RPMI7951 (cell line): ENCODE measurements around the gene SPDEF. TPM values are rescaled to one million over a fixed set of nuclear protein-coding genes. Genes with fewer than 3 reads are reported as not detected.

Experiments
- DNase-seq: peaks from one replicate; pipeline ENCODE4 v3.0.0-alpha.2; 2012; ENCODE audit warnings: low read depth
- total RNA-seq: library from RNA; depleted of rRNA; stranded (reverse); fragments of >200 nt; shearing (Covaris generic); gene quantifications from 2 replicates; pipeline ENCODE4 v1.2.3, GENCODE V29; 2014; rRNA removed

SPDEF gene
- 0.20 and 0.24 TPM in 2 replicates for total RNA-seq

DNA sequence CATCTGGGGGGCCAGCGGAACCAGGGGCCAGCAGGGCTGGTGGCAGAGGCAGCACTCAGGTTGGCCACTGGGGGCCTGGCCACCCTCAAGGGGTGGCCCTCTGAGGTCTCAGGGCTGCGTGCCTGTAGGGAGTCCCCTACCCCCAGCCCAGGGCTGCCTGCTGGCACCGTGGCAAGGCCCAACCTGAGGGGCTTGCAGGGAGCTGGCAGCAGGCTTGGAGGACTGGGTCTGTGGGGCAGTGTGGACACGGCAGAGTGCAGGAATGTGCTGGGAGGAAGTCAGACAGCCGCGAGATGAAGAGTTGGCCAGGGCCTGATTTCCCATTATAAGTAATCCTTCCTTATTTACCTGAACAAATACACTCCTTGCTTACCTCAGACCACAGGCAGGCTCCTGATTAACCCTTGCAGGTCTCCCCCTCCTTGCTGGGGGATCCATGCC is at the start of gene SPDEF:
SPDEF (minus strand) TSS at position 299 of the 441 bp plus-strand sequence. CDS start 11,874 bp downstream, outside the sequence.
- DNase-seq, result no peak

DNA sequence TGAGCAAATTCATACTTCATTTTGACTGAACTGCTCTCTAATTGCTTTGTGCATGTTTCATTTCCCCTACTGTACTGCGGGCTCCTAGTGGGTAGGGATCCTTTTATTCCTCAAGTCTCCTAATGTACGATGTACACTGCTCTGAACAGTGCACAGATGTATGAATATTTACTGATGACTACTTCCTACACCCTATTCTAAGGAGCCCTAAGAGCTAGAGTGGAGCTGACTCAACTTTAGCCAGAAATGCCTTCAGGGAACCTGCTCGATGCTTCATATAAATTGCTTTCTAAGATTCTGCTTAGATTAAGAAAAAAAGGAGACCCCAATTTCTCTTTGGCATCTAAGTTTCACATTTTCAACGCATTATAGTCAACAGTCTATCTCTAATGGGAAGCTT is 47.6 kb upstream of the SPDEF start:
- DNase-seq, result no peak

DNA sequence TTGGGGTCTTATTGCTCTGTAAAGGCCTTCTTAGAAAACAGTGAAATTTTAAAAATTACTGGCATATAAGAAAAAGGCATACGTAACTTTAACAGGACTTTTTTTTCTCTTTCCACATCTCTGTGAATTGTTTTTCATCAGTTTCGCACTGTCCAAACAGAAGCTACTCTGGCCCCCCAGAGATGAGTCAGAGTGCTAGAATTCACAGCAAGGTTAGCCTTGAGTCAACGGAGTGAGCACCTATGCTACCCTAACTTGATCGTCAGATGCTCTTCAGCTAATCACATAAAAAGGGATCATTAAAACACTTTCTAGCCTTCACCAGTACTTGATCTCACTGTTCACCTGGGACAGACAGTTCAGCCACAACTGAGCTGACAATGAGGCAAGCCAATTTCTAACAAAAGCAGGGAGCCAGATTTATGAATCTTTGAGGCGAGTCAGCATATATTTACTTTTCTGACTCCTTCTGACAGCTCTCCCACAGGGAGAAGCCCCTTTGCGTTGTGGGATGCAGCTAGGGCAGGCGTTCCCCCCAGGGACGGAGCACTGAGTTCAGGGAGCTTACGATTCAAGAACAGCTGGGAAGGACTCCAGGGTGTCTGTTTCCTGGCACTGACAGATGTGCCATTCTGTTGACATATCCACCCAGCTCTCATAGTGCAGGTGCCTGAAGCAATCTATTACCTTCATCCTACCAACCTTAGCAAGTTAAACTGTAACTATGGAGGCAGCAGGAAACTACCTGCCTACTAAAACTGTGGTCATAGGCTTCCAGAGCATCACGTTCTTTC is 46.4 kb upstream of the SPDEF start:
- no peak for DNase-seq

DNA sequence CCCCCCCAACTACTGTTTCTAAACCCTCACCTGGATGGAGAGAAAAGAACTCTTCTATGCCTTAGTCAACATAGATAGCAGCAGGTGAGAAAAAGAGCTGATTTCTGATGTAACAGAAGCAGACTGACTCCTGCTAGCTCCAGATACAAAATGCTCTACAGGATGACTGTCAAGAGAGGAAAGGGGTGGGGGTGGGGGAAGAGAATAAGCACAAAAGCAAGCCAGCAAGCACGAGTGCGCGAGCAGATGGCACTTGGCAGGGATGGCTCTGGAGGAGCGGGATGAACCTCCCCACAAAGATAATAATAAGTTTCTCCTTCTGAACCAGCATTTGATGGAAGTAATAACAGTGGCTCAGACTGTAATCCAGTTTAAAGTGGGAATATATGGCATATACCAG is 45.6 kb upstream of the SPDEF start:
- DNase-seq, result no peak

DNA sequence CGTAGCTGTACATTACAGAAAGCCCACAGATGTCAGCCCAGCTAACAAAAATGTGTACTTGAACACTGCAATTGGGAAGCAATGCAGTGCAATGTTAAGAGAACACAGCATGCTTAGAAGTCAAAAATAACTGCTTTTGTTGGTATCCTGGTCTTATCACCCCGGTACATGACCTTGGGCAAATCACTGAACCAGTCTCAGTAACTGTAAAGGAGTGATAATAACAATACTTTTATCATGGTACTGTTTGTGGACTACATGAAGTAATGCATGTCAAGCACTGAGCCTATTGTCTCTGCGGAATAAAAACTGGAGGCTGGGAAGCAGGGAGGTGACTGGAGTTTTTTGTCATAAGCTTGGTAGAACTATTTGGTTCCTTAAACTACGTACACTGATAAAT is 44.7 kb upstream of the SPDEF start:
- no peak for DNase-seq

DNA sequence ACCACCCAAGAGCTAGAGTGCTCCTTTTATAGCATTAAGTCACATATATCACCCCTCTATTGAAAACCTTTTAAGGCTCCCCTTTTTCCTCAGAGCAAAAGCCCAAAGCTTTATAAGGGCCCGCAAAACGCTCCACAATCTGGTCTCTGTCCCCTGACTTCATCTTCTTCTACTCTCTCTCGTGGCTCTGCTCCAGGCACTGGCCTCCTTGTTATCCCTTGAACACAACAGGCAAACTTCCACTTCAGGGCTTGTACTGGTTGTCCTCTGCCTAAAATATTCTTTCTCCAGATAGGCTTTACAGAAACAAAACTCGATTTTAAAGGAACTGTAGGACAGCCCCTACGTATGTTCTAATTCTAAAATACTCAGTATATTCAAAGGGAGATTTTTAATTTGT is 44.0 kb upstream of the SPDEF start:
- no peak for DNase-seq

DNA sequence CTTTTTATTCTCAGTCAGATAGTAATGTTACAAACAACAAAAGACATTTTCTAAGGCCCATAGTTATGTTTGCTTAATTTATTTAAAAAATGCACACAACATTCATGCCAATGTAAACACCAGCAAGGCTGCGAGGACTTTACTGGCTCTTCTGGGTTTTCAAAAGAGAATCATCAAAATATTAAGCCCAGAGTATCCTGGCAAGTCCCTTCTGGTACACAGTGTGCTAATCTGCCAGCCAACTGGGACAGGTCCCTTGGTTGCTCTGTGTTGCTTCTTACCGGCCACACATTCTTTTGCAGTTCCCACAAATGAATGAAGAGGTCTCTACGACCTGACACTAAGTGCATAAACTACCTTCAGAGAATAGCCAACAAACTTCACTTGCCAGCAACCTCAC is 42.6 kb upstream of the SPDEF start:
- no peak for DNase-seq

DNA sequence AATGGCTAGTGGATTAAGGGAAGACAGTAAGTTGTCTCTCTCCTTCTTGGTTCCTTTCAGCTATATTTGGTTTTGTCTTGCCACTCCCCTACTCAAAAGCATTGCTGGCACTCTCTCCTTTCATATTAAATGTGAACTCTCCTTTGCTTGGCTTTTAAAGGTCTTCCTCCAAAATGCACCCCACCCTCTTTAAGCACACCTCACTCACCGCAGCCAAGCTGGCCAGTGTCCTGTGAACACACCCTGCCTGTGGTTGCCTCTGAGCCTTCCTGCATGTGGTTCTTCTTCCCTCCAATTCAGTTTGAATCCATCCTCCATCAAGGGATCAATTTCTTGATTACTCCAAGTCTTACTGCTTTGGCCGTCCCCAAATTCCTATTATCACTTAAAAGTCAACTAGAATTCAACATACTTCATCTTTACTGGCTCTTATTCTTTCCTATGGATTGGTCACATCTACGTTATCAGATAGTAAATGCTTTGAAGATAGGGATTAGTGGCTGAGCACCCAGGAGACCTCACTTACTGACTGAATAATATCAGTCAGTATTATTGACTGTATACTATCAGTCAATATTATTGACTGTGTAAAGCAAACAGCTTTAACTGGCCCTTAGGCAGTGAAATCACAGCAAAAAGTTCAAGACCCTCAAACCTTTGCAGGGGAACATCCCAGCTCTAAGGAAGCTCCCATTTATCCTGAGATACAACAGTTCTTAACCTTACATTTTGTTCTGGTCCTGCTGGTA is 41.6 kb upstream of the SPDEF start:
- DNase-seq, result no peak

DNA sequence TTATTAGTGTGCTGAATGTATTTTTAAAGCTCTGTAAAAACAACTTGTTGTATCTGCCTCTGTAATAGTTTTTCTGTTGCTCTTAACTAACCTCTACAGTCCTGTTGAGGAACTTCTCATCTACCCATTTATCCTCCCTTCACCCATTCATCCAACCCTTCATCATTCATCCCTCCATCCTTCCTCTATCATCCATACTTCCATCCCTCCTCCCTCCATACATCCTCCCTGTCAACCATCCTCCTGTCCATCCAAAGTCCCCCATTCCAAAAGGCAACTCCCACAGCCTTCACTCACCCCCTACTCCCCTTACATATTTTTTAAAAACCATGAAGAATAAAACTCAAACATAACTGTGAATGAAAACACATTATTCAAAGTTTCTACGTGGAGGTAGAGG is 40.7 kb upstream of the SPDEF start:
- no peak for DNase-seq

DNA sequence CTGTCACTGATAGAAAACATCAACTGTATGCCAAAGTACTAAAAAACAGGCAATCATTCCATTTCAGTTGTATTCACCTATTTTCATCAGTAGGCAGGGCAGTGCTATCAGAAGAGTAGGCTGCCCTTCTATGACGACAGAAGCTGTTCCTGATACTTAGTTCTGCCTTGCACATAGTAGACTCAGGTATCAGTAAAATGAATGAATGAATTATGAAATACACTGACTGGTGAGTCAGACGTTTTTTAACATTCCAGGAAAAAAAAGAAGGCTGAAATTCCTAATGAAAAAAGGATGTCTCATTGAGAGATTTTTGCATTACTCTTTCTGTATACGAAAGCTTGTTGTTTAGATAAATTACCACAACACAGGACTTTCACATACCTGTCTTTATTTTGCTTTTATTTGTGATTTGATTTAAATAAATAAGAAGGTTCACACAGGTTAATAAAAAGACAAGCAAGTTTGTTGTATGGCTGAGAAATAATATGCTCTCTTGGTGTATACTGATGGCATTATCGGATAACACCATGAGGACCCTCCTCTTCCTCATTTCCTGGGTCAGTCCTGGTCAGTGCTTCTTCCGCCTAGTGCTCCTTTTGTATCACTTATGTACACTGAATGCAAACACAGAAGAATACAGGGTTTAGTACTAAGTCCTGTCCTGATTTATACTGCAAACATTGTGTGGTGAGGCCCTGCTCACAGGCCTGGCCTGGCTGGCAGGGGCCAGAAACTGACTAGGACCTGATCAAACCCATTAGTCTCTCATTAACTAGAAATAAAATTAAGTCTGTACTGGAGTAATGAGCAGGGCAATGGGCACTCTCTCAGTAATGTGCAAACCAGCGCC is 39.4 kb upstream of the SPDEF start:
- DNase-seq, result no peak

DNA sequence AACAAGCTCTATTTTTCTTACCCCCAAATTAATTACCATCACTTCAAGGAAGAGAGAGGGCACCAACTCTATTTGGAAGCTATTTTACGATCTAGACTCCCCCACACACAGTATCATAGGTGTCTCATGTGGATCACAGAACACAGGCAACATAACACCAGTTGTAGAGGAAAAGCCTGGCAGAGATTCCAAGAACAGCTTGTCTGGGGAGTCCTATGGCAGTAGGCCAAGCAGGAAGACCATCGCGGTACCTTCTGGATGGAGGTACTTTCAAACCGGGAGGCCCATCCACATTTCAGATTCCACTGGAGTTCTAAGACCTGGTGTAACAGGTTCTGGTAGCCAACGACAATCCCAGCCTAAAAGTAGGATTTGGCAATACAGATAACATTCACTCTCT is 37.6 kb upstream of the SPDEF start:
- DNase-seq, result no peak

DNA sequence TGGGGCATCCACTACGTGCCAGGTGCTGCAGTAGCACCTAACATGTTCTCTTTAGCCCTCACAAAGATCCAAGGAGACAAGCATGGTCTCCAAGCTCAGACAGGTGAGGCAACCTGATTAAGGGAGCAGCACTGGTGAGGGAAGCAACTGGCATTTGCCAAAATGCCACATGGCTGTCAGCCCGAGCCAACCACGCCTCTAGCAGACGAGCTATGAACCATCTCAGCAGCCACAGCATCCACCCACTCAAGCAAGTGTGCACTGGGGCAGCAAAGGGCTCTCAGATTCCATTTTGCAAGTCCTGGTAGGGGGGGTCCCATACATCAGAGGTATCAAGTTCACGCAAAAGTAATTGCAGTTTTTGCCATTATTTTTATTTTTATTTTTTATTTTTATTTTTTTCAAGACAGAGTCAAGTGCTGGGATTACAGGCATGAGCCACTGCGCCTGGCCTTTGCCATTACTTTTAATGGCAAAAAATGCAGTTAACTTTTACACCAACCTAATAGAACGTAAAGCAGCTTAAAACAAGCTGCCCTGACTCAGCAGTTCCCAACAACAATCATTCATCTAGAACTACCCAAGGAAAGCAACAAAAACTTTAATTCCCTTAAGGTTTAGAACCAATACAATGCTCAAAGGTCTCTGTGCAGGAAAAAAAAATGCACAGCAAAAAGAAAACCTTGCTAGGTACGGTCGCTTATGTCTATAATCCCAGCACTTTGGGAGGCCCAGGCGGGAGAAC is 36.3 kb upstream of the SPDEF start:
- no peak for DNase-seq

DNA sequence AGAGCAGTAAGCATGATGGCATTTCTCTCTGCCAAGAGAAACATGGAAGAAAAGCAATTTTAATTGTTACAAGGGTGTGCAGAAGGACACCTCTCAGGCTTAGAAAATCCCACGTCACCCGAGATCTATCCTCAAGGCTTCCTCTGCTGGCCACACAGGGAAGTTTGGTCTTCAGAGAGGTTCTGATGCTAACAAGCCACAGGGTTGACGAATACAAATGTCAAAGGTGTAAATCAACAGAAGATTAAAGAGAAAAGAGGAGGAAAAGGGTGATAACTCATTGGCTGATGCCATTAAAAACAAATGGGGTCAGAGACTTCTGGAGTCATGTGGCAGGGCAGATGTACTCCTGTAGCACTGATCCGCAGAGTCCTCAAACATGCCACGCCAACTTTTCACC is 33.6 kb upstream of the SPDEF start:
- no peak for DNase-seq

DNA sequence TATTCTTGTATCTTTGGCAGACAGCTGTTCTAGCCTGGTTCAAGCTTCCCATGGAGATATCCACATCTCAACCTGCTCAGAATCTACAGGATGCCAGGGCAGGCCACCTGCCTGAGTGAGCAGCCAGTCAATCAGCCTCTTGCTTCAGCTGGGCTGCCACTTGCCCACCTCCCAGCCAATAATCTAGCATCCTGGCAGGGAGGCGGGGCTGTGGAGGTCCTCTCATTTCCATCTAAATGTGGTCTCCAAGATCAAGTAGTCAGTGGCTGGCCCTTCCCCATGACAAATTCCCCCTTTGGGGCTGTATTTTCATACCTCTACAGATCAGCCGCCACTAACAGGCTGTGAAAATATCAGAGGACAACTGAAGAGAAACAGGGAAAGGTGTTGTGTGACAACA is 33.0 kb upstream of the SPDEF start:
- no peak for DNase-seq

DNA sequence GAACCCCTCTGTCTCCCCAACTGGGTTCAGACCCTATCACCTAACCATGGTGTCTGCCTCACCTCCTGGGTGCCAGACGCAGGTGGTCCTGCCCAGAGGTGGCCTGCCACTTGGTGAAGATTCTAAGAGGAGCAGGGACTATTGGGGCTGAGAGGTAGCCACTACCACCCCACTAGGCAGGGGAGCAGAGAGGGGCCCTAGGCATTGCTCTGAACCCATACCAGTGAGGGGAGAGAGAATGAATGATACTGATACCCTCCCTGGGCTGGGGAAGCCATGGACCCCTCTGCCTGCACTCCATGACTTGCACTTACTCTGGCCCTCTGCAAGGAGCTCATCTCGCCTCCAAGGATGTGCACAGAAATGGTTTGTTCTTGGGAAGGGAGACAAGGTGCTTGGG is 31.7 kb upstream of the SPDEF start:
- no peak for DNase-seq

DNA sequence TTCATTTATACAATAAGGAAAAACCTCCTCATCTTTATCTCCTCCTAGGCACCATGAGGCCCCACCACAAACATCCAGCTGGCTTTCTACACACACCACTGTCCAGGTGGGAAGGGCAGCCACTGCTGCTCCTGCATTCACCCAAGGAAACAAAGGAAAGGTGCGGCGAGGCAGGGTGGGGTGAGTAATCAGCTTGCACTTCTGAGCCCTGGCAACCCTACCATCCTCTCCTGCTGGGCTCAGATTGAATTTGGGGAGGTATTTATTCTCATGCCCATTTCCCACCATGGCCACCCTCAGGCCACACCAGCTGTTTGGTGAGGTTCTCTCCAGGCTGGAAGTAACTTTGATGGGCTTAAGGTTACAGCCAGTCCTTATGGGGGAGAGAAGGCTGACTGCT is 31.2 kb upstream of the SPDEF start:
- no peak for DNase-seq

DNA sequence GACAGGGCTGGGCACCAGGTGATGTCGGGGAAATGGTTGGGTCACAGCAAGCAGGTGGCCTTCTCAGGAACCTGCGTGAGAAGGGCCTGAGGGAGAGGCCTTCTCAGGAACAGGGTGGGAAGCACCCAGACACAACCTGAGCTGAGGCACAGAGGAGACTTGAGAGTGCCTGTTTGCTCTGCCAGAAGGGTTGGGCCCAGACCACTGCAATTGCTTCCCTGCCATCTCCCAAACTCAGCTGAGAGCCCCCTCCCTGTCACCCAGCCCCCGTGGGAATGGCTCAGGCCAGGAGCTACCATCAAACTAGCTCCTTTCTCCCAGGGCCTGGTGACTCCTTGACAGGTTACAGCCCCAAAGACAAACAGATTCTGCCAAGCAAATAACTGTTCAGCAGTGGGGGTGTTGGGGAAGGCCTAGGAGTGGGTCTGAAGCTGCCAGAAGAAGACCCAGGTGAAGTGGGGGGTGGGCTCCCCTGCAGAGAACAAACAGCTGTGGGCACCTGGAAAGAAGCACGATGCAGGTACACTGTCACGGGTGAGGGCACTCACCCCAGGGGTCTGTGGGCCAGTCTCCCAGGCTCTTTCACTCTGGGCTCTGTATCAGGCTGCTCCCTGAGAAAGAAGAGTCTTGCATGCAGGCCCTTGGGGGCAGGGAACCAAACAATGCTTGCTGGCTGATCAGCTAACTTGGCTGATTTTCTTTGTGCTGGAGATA is 30.4 kb upstream of the SPDEF start:
- no peak for DNase-seq

DNA sequence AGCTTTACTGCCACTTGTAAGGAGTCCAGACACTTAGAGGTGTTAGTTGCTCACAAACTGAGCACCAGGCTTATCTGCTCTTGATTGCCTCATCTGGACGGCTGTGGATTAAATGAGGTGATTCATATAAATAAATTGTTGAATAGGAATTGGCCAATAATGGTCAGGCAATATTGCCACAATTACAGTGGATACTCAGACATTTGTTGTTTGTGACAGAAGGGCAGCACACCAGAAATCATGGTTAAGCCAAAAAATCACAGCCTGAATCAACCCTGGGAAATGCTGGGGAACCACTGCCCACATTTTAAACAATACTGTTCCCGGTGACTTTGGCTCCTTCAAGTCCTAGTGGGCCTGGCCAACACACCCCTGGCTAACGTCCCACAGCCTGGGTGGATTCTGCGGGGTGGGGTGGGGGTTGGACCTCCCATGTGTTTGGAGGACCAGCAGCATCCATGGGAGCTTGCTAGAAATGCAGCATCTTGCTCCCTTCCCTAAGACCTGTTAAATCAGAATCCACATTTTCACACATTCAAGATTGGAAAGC is 29.5 kb upstream of the SPDEF start:
- no peak for DNase-seq

DNA sequence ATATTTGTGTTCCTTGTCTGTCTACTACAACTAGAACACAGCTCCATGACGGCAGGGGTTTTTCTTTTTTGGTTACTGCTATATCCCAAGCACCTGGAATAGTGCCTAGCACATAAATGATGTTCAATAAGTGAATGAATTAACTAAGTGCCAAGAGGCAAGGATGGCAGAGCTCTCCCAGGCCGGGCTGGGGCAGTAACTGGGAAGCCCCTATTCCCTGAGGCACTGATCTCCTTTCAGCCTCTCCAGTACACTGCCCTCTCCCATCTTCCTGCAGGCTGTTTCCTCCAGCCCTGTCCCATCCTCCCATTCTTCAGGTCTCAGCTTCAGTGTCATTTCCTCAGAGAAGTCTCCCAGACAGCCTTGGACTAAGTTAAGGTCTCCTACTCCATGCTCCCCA is 29.0 kb upstream of the SPDEF start:
- DNase-seq, result no peak

DNA sequence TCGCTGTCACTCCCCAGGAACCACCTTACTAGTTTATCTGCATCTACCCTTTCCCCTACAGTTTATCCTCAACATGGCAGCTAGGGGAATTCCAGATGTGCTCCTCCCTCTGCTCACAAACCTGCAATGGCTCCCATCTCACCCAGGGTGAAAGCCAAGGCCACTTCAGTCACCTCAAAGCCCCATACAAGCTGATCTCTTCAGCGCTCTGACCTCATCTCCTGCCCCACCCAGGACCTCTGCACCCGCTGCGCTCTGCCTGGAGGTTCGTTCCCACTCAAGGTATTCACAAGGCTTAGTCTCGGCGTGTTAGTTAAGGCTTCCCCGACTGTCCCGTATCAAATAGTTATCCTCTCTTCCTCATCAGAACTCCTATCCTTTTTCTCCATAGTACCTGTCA is 28.6 kb upstream of the SPDEF start:
- DNase-seq, result no peak
